ENCODE data around the gene GIMAP1. TPM values are rescaled to one million over a fixed set of nuclear protein-coding genes. Genes with fewer than 3 reads are reported as not detected.

GIMAP1 gene
- total and polyA plus RNA-seq, 2 experiments from 2014 or later = not detected

DNA sequence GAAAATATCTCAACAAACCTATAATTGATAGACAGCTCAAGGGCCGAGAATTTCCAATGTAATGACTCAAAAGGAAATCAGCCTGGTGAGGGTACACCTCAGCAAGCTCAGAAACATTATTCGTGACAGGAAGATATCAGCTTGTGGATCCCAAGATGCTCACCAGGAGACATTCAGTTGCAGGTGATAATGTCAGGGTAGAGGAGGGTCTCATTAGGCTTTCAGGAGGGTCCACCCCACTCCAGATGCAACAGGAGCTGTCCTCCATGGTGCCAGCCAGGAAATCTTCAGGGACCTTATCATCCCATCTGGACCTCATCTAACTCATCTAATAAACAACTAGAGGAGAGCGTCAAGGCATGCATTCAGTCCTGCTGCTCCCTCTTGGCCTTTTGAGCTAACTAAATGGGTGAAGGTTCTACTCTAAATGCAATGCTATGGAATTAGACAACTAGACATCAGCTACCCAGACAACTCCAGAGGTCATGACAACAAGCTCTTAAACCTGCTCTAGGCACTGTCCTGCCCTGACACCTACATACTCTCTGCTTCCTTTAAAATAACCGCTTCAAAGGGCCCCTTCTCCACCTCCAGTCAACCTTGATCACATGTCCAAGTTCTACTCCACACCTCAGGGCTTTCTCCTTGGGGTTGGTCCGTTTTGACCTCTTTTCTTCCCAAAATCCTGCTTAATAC lies 16.5 kb downstream of the GIMAP1 start:
- in situ Hi-C loops (cut with MboI) = no loop called here
- 11 to 12% methylated on average over 5 of the region's 5 CpGs for WGBS, 2 experiments (ENCODE audit: low coverage in 1 of 2, low lambda C conversion rate in 2 of 2, missing lambda C conversion rate in 2 of 2)
- no peaks in the 10 kb centered on the region for H3K27me3 ChIP-seq (replicated peaks; ENCODE audit: insufficient read depth)

GRCh38 chr7:150733482-150734095 lies 17.2 kb downstream of the GIMAP1 start:
- DNase-seq = no peak

More for the DNA sequence above, 16.5 kb downstream of the GIMAP1 start:
- no peak overlapping the region for H3K4me2 ChIP-seq (ENCODE audit: unreplicated experiment)
- no peaks in the 10 kb centered on the region for H3K79me2 ChIP-seq (ENCODE audit: insufficient read depth)
- no peak overlapping the region for H3K9ac ChIP-seq
- no peak overlapping the region for H3K4me3 ChIP-seq
- H2AFZ ChIP-seq = no peak overlapping the region
- H3K27ac ChIP-seq = no peak overlapping the region
- no peaks in the 10 kb centered on the region for H3K4me1 ChIP-seq (ENCODE audit: insufficient read depth)
- H3K9me3 ChIP-seq (ENCODE audit: low read depth) = no peaks in the 10 kb centered on the region
- H4K20me1 ChIP-seq (ENCODE audit: insufficient read depth) = no peaks in the 10 kb centered on the region
- DNase-seq = no peak
- H3F3A ChIP-seq (ENCODE audit: insufficient read depth) = no peaks in the 10 kb centered on the region
- H3K36me3 ChIP-seq (ENCODE audit: low read depth) = no peaks in the 10 kb centered on the region
- TF ChIP-seq EZH2 (IDR thresholded peaks at IDR 0.05; ENCODE audit: insufficient read depth, poor library complexity, severe bottlenecking) = no peak
- TF ChIP-seq EZH2phosphoT487 (IDR thresholded peaks at IDR 0.05; ENCODE audit: insufficient read depth, low read depth) = no peak
- H3K9me2 ChIP-seq (ENCODE audit: insufficient read depth) = no peaks in the 10 kb centered on the region

DNA sequence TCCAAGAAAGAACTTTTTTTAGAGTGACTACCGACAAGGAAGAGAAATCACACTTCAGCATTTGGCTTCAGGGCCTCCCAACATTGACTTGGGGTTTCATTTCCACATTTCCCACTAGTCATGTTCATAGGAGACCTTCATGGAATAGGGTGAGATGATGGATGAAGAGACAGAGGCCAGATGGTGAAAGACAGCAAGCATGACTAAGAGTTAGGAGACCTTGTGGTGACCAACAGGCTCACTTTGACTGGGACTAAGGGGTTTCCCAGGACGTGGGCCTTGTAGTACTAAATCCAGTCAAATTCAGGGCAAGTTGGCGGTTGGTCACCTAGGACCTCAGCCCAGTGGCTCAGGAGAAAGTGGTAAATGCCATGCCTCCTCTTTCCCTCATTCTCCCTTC lies 17.8 kb downstream of the GIMAP1 start:
- Histone ChIP-seq H3F3A (ENCODE audit: insufficient read depth) (no peaks in the 10 kb centered on the region), H4K20me1 (ENCODE audit: insufficient read depth) (no peaks in the 10 kb centered on the region), H3K4me2 (ENCODE audit: unreplicated experiment) (no peak overlapping the region), H3K79me2 (ENCODE audit: insufficient read depth) (no peaks in the 10 kb centered on the region), H3K36me3 (ENCODE audit: low read depth) (no peaks in the 10 kb centered on the region), H3K9me3 (ENCODE audit: low read depth) (no peaks in the 10 kb centered on the region), H3K9me2 (ENCODE audit: insufficient read depth) (no peaks in the 10 kb centered on the region), H3K27me3 (replicated peaks; ENCODE audit: insufficient read depth) (no peaks in the 10 kb centered on the region), H3K9ac (no peak overlapping the region), H3K27ac (no peak overlapping the region), H2AFZ (no peak overlapping the region), H3K4me3 (no peak overlapping the region), H3K4me1 (ENCODE audit: insufficient read depth) (no peaks in the 10 kb centered on the region)
- in situ Hi-C loops (cut with MboI) = no loop called here
- no peak for DNase-seq
- no peak for TF ChIP-seq EZH2phosphoT487 (IDR thresholded peaks at IDR 0.05; ENCODE audit: insufficient read depth, low read depth)
- TF ChIP-seq EZH2 (IDR thresholded peaks at IDR 0.05; ENCODE audit: insufficient read depth, poor library complexity, severe bottlenecking) = no peak
- 19 to 23% methylated on average over 3 of the region's 3 CpGs for WGBS, 2 experiments (ENCODE audit: low coverage in 1 of 2, low lambda C conversion rate in 2 of 2, missing lambda C conversion rate in 2 of 2)

More at GRCh38 chr7:150733482-150734095, 17.2 kb downstream of the GIMAP1 start:
- TF ChIP-seq EZH2 (IDR thresholded peaks at IDR 0.05; ENCODE audit: insufficient read depth, poor library complexity, severe bottlenecking) = no peak
- TF ChIP-seq EZH2phosphoT487 (IDR thresholded peaks at IDR 0.05; ENCODE audit: insufficient read depth, low read depth) = no peak
- Histone ChIP-seq H3K36me3 (ENCODE audit: low read depth) (no peaks in the 10 kb centered on the region), H3F3A (ENCODE audit: insufficient read depth) (no peaks in the 10 kb centered on the region), H3K9me2 (ENCODE audit: insufficient read depth) (no peaks in the 10 kb centered on the region), H2AFZ (no peak overlapping the region), H3K27me3 (replicated peaks; ENCODE audit: insufficient read depth) (no peaks in the 10 kb centered on the region), H3K4me3 (no peak overlapping the region), H3K4me1 (ENCODE audit: insufficient read depth) (no peaks in the 10 kb centered on the region), H3K9me3 (ENCODE audit: low read depth) (no peaks in the 10 kb centered on the region), H3K4me2 (ENCODE audit: unreplicated experiment) (no peak overlapping the region), H3K79me2 (ENCODE audit: insufficient read depth) (no peaks in the 10 kb centered on the region), H3K27ac (no peak overlapping the region), H4K20me1 (ENCODE audit: insufficient read depth) (no peaks in the 10 kb centered on the region), H3K9ac (no peak overlapping the region)
- 19 to 30% methylated on average over 5 of the region's 5 CpGs for WGBS, 2 experiments (ENCODE audit: low coverage in 1 of 2, low lambda C conversion rate in 2 of 2, missing lambda C conversion rate in 2 of 2)
- in situ Hi-C loops (cut with MboI) = no loop called here

GRCh38 chr7:150735596-150736358 lies 19.4 kb downstream of the GIMAP1 start:
- no peak for DNase-seq
- Histone ChIP-seq H3K27me3 (replicated peaks; ENCODE audit: insufficient read depth) (no peaks in the 10 kb centered on the region), H3K36me3 (ENCODE audit: low read depth) (no peaks in the 10 kb centered on the region), H3K4me3 (no peak overlapping the region), H3K9ac (no peak overlapping the region), H3K9me3 (ENCODE audit: low read depth) (no peaks in the 10 kb centered on the region), H3K27ac (no peak overlapping the region), H2AFZ (no peak overlapping the region), H3K79me2 (ENCODE audit: insufficient read depth) (no peaks in the 10 kb centered on the region), H3K4me2 (ENCODE audit: unreplicated experiment) (no peak overlapping the region), H3K4me1 (ENCODE audit: insufficient read depth) (no peaks in the 10 kb centered on the region), H3K9me2 (ENCODE audit: insufficient read depth) (no peaks in the 10 kb centered on the region), H4K20me1 (ENCODE audit: insufficient read depth) (no peaks in the 10 kb centered on the region), H3F3A (ENCODE audit: insufficient read depth) (no peaks in the 10 kb centered on the region)
- in situ Hi-C loops (cut with MboI) = no loop called here
- WGBS, 2 experiments (ENCODE audit: low coverage in 1 of 2, low lambda C conversion rate in 2 of 2, missing lambda C conversion rate in 2 of 2) = 2 to 5% methylated on average over 3 of the region's 3 CpGs
- TF ChIP-seq EZH2 (IDR thresholded peaks at IDR 0.05; ENCODE audit: insufficient read depth, poor library complexity, severe bottlenecking) (no peak), EZH2phosphoT487 (IDR thresholded peaks at IDR 0.05; ENCODE audit: insufficient read depth, low read depth) (no peak)
